ENCODE measurements around the gene ZBTB45.
A peak's percentile ranks its signal among the peaks of the same experiment; 100 is the strongest.

ZBTB45 gene

DNA sequence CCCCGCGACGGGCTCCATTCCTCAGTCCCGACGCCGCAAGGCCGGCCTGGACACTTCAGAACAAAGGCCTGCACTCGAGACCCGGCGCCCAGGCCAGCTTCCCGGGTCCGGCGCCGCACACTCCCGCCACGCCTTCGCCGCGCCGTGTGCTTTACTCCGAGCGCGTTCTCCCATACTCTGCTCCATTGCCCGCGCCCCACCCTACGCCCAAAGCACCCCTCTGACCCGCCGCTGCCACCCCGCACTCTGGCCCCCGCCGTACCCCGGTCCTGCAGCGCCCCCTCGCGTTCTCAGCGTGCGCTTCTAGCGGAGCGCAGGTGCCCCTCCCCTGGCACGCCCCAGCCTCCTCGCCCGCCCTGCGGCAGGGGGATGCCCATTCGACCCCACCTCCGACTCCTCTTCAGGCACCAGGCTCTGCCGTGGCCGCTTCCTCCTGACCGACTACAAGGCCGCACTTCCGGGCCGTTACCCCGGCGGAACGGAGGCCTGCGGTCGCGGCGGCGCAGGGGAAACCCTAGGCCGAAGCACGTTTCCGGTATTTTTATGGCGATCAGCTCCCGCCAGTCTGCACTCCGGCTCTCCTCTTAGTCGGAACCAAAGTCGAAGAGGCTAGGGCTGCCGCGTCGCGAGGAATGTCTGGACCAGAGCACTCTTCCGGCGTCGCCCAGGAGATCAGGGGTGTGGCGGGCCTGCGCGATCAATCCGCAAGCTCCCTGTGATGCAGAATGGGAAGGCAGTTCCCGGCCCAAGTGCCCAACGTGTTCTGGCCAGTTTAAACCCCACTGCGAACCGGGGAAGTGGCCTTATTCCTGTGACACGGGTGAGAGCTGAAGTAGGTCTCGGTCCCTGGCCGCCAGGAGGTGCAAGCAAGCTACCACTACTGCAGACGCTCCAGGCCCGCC, at the start of gene ZBTB45:
Gene ZBTB45 (minus strand): TSS at position 456 of the 902 bp plus-strand sequence. CDS start 2,137 bp downstream, outside the sequence.
- DNase-seq, result peak; percentile 94

DNA sequence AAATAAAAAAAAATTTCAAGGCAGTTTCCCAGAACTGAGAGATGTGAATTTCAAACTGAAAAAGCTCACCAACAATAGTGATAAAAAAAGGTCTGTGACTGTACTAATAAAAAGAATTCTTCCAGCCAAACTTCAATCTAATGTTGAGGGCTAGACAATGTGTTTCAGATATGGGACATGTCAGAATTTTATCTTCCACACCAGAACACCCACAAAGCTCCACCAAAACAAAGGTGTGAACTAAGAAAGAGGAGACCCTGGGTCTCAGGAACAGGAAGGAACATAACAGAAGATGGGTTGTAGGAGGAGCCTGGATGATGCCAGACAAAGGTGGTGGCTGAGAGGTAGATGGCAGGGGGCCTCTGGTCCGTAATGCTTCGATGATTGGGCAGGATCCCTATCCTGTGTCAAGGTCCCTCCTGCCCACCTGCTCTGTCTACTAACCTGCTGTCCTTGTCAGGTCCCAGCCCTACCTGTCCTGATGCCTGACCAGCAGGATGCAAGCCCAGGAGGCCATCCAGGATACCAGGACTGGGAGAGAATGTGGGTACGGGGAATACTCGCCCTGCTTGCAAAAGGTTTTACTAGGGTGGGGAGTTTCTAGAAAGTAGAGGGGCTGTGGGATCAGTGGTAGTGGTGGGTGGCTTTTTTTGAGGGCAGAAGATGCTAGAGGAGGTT, 49.0 kb upstream of the ZBTB45 start:
- no peak for DNase-seq

DNA sequence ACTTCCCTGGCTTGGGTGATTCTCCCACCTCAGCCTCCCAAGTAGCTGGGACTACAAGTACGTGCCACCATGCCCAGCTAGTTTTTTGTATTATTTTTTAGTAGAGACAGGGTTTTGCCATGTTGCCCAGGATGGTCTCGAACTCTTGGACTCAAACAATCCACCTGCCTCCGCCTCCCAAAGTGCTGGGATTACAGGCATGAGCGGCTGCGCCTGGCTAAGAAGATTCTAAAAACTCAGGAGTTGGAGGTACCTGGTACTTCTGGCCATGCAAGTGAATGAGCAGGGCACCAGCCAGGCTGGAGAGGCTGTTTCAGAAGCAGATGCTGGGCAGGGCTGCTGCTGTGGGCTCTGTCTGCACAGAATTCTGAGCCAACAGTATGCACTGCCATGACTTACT, 47.4 kb upstream of the ZBTB45 start:
- no peak for DNase-seq

DNA sequence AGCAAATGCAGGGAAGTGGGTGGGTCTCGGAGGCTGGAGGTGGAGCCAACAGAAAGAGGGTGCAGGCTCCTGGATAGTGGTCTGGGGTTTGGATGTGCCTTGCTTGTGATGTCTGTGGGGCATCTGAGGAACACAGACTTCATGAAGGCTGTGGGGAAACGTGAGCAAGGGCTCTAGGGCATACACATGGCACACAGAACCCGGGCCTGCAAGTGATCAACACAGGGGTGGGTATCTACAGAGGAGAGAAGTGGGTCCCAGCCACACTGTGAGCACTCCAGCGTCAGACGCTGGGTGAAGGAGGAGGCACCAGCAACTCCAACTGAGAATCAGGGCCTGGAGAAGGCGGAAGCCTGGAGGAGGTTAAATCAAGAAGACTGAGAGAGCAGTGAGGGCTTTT, 44.2 kb upstream of the ZBTB45 start:
- DNase-seq, result no peak

DNA sequence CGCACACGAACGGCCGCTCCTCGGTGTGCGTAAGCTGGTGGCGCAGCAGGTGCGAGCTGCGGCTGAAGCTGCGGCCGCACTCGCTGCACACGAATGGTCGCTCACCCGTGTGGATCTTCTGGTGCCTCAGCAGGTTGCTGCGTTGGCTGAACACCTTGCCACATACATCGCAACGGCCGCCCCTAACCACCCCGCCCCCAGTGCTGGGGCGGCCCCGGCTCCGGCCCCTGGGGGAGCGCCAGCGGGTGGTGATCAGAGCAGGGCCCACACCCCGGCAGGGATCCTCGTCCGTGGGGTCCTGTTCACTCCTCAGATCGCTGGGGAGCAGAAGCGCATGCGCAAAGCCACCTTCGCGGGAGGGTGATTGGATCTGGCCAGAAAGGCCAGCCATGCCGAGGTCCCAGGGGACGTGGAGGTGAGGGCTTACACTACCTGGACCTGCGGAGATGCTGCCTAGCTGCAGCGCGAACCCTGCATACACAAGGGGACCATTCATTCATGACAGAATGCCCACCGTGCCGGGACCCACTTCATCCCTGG, 43.5 kb upstream of the ZBTB45 start:
- DNase-seq, result no peak

DNA sequence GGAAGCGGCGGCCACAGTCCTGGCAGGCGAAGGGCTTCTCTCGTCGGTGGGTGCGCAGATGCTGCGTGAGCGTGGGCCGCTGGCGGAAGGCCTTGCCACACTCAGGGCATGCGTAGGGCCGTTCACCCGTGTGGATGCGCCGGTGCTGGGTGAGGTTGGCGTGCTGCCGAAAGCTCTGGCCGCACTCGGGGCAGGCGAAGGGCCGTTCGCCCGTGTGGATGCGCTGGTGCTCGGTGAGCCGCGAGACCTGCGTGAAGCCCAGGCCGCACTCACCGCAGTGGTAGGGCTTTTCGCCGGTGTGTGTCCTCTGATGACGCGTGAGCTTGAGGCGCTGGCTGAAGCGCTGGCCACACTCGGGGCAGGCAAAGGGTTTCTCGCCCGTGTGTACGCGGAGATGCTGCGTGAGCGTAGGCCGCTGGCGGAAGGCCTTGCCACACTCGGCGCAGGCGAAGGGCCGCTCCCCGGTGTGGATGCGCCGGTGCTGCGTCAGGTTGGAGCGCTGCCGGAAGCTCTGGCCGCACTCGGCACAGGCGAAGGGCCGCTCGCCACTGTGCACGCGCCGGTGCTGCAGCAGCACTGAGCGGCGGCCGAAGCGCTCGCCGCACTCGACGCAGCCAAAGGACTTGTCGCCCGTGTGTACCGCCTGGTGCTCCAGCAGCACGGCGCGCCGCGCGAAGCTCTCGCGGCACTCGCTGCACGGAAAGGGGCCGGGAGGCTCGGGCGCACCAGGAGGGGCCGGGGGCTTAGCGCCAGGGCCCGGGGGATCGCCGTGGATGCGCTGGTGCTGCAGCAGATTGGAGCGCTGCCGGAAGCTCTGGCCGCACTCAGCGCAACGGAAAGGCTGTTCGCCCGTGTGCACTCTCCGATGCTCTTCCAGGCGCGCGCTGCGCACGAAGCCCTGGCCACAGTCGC, 42.8 kb upstream of the ZBTB45 start:
- DNase-seq, result no peak

DNA sequence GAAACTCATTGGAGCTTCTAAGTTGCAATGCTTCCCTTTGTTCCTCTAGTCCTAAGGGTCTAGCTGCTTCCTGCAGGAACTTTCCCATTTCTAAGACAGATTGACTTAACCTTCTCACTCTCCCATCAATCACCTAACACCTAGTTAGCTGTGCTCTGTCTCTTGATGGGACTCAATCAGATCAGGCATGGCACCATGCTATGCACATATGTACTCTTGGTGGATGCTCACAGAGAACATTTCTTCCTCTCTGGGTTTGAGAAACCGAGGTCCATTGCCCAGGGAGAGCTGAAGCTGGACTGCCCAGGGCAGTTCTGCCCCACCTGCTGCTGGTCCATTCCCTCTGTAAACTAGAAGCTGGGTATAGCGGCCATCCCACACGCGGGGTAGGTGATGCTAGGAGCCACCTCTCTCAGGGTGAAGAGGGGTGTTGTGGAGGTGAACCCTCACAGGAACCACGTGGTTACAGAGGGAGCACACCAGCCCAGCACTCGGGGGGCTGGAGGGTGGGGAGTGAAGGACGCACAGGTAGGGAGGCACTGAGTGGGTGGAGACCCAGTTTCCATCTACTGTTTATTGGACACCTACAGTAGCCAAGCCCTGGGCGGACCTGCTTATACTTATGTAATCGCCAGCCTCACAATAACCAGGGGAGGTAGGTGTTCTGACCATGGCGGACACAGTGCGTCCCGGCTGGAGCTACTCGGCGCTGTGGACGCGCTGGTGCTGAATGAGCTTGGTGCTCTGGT, 41.9 kb upstream of the ZBTB45 start:
- no peak for DNase-seq

DNA sequence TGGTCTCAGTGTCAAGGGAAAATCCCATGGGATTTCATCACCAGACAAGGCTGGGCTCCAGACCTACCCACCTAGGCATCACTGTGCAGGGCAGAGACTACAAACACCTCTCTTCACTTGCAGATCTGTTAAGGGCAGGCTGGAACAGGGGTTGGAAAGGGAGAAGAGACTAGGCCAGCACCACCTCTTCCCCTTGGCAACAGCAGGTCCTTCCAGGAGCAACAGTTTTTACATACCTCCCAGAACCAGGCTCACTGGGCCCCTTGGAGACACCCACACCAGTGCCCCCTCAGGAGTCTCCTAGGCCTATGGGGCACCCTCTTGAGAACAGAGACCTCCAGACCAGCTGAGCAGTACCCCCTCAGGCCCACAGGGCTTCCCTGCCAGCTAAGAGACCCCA, 41.3 kb upstream of the ZBTB45 start:
- DNase-seq, result no peak

DNA sequence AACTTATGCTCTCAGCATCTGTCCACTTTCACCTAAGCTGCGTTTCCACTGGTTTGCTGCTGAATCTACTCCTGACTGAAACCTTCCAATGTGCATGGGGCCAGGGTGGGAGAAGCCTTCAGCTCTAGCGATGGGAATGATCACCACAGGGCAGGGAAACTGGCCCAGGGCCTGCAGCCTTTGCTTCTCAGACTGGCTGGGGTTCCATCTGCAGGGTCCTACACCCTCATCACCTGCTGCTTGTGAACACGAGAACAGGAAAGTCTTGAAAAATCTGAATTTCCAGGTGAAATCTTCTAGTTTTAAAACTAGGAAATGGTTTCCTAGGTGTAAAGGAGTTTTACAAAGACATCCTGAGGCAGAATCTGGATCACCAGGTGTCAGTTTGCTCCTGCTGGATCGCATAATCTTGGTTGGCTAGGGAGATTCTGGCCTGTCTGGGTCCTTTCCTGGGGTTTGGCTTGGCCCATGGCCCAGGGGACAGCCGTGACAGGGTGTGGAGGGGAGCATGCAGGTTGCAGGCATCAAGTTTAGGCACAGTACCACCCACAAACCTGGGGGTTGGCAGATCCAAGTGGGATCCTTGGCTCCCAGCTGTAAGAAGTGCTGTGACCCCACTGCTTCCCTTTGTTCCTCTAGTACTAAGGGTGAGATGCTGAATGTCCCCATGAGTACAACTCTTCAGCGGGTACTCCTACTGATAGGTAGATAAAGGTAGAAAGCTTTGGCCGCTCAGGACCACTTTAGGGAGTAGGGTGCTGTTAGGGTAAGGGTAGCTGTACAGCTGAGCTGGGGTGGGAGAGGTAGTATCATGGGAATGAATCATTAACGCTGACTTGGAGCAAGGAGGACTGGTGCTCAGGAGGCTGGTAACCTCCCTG, 40.6 kb upstream of the ZBTB45 start:
- no peak for DNase-seq

DNA sequence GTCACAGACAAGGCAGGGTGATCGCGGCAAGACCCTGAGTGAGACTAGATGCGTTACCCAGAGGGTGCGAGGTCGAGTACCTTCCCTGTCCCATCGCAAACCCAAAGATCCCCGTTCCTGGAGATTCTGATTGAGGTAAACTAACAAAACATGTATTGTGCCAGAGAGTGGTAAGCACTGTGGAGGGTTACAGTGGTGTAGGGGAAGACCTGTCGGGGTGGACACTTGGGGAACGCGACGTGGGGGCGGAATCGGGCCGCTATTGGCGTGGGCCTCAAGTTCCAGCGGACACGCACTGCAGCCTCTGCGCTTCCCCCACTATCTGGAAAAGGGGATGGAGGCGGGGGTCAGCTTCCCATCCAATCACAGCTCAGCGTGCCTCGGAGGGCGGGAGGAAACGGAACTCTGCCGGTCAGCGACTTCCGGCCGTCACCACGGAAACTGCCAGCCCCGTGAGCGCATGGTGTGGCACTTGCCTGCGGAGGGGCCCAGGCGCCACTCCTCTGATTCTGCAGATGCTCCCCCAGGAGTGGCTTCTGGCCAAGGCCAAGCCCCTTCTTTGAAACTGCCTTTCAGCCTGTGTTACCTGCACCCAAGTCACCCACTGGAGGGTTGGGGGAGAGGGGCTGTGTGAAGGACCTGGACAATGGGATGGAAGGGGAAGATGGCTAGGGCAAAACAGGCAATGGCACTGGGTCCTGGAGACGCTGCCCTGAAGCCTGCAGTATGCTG, 39.8 kb upstream of the ZBTB45 start:
- no peak for DNase-seq

DNA sequence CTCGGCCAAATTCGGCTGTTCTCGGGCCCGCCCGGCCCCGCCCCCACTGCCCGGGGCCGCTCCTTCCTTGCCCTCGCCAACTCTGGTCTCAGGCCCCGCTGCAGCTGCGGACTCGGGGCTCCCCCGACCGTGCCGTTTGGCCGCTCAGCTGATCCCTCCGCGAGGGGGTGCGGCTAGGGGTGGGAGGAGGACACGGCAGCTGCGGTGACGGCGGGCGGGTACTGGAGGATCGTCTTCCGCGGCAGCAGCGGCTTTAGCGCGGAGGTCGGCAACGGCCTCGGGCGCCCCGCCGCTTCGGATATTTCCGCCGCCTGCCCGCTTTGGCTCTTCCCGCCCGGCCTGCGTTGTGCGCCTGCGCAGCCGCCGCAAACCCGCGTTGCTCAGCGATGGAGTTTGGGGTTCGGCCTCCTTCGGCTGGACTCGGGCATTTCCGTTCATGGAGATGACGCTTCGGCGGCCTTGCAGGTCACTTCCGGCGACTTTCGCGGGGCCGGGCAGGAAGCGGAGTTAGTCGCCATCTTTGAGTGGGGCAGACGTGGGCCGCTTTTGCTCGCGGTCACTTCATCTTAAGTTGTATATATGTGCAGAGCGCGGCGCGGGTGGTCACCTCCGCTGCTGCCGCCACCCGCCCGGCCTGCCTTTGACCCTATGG, 39.1 kb upstream of the ZBTB45 start:
- DNase-seq, result no peak

DNA sequence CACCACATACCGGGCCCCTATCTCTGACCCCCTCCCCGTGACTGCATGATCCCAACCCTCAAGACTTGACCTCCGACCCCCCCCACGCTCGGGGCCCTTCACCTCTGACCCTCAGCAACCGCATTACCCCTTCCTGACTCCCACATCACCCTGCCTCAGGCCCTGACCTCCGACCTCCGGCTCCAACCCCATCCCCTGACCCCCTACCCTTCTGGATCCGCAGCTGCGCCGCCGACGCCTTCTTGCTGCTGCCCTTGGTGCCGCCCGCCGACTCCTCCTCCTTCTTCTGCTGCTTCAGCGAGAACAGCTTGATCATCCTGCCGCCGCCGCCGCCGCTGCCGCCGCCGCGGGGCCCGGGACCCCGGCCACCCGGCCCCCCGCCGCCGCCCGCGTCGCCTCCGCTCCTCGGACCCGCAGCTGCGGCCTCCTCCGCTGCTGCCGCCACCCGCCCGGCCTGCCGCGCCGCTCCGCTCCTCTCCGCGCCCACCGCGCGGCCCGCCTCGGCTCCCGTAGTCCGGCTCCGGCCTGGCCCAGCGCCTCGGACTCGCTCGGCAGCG, 38.5 kb upstream of the ZBTB45 start, which contains the start of gene UBE2M:
Gene UBE2M (minus strand): TSS at position 546 of the 557 bp plus-strand sequence. CDS start 230 bp downstream, at position 316.
- no peak for DNase-seq

DNA sequence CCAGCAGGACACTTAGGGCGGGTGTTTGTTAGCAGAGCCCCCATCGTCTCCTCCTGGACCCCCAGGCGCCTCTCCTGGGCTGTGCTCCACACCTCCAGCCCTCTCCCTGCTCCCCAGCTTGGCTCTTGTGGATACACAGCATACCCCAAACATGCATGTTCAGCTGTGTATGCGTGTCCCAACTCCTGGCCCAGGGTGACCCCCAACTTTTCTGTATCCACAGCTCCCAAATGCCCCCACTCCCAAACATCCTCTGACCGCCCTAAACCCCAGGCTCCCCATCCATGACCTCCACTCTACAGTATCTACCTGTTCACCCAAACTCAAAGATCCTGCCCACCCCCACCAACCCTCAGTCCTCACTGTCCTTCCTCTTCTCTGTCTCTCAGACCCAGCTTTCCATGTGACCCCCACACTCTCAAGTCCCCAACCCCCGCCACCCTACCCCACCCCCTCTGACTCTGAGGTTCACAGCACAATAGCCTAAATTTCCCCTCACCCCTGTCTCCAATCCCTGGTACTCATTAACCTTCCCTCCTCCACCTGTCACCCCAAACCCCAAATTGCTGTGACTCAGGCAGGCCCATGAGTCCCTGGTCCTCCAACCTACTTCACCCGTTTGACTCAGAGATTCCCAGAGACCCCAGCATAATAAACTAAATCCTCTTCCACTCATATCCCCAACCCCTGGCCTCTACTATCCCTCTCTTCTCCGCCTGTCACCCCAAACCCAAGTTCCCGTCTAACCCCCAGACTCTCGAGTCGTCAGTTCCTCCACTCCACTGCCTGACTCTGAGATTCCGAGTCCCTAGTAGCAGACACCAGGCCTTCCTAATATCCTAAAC, 37.8 kb upstream of the ZBTB45 start:
- DNase-seq, result no peak

DNA sequence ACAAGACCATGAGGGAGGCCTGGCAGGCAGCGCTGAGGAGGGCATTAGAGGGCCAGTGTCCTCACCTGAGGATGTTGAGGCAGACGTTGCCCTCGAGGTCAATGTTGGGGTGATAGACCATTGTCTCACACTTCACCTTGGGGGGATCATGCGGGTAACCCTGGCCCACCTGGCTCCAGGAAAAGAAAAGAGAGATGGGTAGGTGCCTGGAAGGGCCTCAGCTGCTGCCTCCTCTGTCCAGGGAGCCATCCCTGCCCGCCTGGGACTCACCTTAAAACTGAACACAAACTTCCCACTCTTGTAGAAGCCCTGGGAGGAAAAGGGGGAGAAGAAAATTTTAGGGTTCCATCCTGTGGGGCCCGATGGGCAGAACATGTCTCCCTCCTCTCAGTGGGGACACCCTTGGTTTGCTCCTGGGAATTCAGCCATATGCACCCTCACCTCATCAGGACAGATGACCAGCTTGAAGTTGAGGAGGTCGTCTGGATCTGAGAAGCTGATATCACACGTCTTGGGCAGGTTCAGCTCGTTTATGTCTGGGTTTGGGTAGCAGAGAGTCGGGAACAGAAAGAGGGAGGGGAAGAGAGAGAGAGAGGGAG, 37.1 kb upstream of the ZBTB45 start:
- DNase-seq, result no peak

DNA sequence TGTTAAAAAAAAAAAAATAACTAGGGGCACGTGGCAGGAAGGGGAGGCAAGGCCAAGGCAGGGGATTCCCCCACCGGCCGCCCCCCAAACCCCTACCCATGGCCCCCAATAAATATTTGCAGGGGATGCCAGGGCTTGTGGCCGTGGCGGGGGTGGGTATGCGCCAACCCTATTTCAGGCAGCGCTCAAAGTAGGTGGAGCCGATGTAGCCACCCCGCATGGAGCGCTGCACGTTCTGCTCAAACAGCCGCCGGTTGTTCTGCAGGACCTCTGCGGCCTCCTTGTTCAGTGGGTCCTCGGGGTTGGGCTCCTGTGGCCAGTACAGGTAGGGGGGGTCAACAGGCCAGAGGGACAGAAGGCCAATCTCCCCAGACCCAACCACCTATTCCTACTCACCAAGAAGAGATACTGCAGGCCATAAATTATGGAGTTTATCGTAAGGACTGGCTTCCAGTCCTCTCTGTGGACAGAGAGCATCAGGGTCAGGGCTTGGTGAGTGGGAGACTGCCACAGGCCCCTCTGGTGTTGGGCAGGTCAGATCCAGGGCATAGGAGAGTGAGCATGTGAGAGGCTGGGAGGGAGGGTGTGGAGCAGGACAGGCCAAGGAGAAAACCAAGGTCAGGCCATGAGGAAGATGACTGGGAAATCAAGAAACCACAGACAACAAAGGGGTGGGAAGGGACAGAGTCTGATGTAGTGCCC, 36.5 kb upstream of the ZBTB45 start:
- no peak for DNase-seq

DNA sequence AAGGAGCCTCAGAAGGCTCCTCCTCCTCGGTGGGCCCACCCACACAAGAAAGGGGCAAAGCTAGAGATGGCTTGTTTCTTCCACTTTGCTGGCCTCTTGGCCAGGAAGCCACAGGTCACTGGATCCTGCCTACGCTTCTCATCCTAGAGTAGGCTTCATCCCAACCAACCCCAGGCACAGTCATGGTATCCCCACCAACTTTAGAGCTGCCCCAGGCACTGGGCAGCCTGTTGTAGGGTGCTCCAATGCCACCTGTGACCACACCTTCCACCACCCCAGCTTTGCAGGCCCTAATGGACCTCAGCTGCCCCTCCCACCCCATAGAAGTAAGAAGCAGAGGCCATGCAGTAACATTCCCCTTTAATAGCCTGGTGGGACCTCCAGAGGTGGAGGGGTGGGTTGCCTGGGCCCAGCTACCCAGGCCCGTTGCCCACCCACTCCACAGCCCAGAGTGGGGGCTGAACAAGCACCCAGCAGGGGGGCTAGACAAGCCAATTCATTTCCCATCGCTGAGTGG, 35.8 kb upstream of the ZBTB45 start:
- DNase-seq, result no peak
